Measurements from ENCODE around the gene CDK6. TPM values are rescaled to one million over a fixed set of nuclear protein-coding genes. Genes with fewer than 3 reads are reported as not detected.
"Not testable (repeated sequence)": the region's sequence is repeated elsewhere in the genome, so short reads cannot be mapped to it uniquely, and the experiment has no call there.

CDK6 gene
- polyA plus RNA-seq, 1 experiment: 29.2 TPM

DNA sequence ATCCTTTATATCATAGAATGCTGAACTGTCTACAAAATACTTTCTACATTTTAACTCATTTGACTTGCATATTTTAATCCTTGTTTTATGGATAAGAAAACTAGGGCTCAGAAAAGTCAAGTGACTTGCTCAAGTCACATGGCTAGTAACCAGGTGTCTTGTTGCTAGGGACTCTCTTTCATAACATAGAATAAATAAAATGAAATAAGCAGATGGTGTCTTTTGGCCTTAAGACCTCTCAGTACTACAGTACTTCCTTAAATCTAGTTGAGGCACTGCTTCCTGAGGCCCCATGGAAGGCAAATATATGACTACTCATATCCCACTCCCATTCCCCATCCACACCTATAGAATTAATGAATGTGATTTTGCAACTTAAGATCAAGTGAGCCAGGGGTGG lies 87.9 kb downstream of the CDK6 start:
- DNase-seq (ENCODE audit: low read depth): no peak
- no peaks in the 10 kb centered on the region for H3K27me3 ChIP-seq (ENCODE audit: control insufficient read depth, insufficient read depth, low read length)
- ChIA-PET POLR2A (no interaction called here), CTCF (no interaction called here)
- H3K4me3 ChIP-seq (ENCODE audit: low read depth, low read length): no peak overlapping the region
- H3K36me3 ChIP-seq (ENCODE audit: control insufficient read depth, insufficient read depth, low read length): no peaks in the 10 kb centered on the region; the same call in 1 of the 2 replicates
- TF ChIP-seq, protein P1, sequence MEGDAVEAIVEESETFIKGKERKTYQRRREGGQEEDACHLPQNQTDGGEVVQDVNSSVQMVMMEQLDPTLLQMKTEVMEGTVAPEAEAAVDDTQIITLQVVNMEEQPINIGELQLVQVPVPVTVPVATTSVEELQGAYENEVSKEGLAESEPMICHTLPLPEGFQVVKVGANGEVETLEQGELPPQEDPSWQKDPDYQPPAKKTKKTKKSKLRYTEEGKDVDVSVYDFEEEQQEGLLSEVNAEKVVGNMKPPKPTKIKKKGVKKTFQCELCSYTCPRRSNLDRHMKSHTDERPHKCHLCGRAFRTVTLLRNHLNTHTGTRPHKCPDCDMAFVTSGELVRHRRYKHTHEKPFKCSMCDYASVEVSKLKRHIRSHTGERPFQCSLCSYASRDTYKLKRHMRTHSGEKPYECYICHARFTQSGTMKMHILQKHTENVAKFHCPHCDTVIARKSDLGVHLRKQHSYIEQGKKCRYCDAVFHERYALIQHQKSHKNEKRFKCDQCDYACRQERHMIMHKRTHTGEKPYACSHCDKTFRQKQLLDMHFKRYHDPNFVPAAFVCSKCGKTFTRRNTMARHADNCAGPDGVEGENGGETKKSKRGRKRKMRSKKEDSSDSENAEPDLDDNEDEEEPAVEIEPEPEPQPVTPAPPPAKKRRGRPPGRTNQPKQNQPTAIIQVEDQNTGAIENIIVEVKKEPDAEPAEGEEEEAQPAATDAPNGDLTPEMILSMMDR (IDR thresholded peaks at IDR 0.05; ENCODE audit: insufficient read depth, low read depth, low read length): no peak

DNA sequence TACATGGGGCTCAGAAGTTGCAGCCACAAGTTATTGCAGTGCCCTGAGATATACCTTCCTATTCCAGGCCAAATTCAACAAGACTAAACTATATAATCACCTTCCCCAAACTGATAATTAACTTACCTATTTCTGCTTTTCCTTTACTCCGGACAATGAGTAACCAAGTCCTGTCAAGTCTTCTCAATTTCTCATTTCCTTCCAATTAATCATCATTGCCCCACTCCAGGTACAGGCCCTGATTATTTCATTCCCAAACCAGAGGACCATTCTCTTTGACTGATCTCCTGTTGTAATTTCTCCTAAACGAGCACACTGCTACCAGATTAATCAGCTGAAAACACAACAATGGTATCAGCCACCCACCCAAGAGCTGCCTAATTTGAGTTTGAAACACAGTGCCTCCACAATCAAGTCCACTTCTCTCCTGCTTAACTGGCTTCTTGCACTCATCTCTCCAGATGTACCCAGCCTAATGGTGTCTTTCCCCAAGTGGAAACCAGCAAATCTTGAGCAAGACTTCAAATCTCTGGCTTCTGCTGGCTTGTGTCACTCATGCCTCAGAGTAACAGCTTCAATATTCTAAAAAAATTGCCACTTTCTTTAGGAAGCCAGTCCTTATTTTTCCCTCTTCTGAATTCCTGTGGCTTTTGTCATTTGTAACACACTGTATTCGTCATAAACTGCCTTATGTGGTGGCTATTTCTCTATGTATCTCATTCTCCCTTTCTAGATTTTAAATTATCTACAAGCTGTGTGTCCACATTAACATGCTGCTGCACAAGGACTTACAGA lies 89.1 kb downstream of the CDK6 start:
- CTCF ChIA-PET: interaction anchor here (0.6 kb wide), 1 partner anchor 86 kb away, joined by 3 read pairs; no protein-coding TSS in a partner anchor
- Histone ChIP-seq H3K27me3 (ENCODE audit: control insufficient read depth, insufficient read depth, low read length) (no peaks in the 10 kb centered on the region), H3K4me3 (ENCODE audit: low read depth, low read length) (no peak overlapping the region), H3K36me3 (ENCODE audit: control insufficient read depth, insufficient read depth, low read length) (no peaks in the 10 kb centered on the region; the same call in 1 of the 2 replicates)
- no peak for DNase-seq (ENCODE audit: low read depth)
- TF ChIP-seq, protein P1 (IDR thresholded peaks at IDR 0.05; ENCODE audit: insufficient read depth, low read depth, low read length): no peak
- POLR2A ChIA-PET: no interaction called here

DNA sequence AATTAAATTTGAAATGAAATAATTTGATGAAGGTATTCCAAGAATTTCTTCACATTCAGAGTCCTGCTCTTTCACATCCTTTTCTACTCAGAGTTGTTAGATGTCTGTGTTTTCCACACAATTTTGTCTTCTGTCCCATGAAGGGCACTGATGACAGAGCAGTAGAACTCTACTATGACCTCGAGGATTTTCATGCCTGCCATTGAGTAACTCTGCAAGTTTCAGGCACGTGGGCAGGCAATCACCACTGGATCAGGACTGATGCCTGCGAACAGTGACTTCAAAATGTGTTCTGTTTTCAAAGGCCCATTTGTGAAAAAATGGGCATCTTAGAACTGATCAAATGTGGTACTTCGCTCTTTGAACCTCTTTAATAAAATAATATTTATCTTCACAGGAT lies 91.1 kb downstream of the CDK6 start:
- ChIA-PET CTCF (no interaction called here), POLR2A (no interaction called here)
- H3K4me3 ChIP-seq (ENCODE audit: low read depth, low read length): no peak overlapping the region

DNA sequence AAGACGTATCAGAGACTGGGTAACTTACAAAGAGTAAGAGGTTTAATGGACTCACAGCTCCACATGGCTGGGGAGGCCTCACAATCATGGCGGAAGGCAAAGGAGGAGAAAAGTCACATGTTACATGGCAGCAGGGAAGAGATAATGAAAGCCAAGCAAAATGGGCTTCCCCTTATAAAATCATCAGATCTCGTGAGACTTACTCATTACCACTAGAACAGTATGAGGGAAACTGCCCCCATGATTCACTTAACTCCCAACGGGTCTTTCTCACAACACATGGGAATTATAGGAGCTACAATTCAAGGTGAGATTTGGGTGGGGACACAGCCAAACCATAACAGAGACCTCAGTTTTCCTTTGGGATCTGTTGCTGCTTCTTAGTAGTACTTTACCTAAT lies 92.2 kb downstream of the CDK6 start:
- DNase-seq (ENCODE audit: low read depth); H3K4me3 ChIP-seq (ENCODE audit: low read depth, low read length); H3K36me3 ChIP-seq (ENCODE audit: control insufficient read depth, insufficient read depth, low read length); POLR2A ChIA-PET; H3K27me3 ChIP-seq (ENCODE audit: control insufficient read depth, insufficient read depth, low read length): not testable (repeated sequence)
- CTCF ChIA-PET: interaction anchor here (0.6 to 0.9 kb wide), 2 partner anchors 9 to 220 kb away, joined by 3 read pairs; no protein-coding TSS in a partner anchor

More for the DNA sequence above, 91.1 kb downstream of the CDK6 start:
- no peaks in the 10 kb centered on the region; the same call in 1 of the 2 replicates for H3K36me3 ChIP-seq (ENCODE audit: control insufficient read depth, insufficient read depth, low read length)
- no peaks in the 10 kb centered on the region for H3K27me3 ChIP-seq (ENCODE audit: control insufficient read depth, insufficient read depth, low read length)
- DNase-seq (ENCODE audit: low read depth): no peak
- TF ChIP-seq, protein P1 (IDR thresholded peaks at IDR 0.05; ENCODE audit: insufficient read depth, low read depth, low read length): no peak

DNA sequence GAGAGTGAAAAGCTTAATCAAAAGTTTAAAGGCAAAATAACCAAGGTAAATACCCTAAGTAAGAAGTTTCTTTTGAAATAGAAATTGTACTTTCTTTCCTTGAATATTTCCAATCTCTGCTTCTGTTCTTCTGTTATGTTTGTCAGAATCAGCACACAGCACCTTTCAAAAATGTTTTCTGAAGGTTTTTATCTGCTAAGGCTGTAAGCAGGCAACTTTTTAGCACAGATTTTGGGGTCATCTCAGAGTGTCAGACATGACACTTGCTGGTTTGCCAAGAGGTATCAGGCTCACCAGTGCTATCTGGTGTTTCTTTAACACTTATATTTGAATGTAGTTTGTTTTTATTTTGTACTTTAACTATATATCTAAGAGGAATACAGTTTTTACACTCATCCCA lies 94.2 kb downstream of the CDK6 start:
- CTCF ChIA-PET: no interaction called here
- H3K4me3 ChIP-seq (ENCODE audit: low read depth, low read length): no peak overlapping the region
- POLR2A ChIA-PET: no interaction called here
- H3K27me3 ChIP-seq (ENCODE audit: control insufficient read depth, insufficient read depth, low read length): no peaks in the 10 kb centered on the region
- no peak for DNase-seq (ENCODE audit: low read depth)
- no peaks in the 10 kb centered on the region; the same call in 1 of the 2 replicates for H3K36me3 ChIP-seq (ENCODE audit: control insufficient read depth, insufficient read depth, low read length)
- TF ChIP-seq, protein P1 (IDR thresholded peaks at IDR 0.05; ENCODE audit: insufficient read depth, low read depth, low read length): no peak

Data from BJ (cell line).